Measurements from ENCODE around the gene A1BG. TPM values are rescaled to one million over a fixed set of nuclear protein-coding genes. Genes with fewer than 3 reads are reported as not detected.

The A1BG gene
- total and polyA plus RNA-seq, 7 donors, result 1.6 to 12.0 (median 5.2) TPM

DNA sequence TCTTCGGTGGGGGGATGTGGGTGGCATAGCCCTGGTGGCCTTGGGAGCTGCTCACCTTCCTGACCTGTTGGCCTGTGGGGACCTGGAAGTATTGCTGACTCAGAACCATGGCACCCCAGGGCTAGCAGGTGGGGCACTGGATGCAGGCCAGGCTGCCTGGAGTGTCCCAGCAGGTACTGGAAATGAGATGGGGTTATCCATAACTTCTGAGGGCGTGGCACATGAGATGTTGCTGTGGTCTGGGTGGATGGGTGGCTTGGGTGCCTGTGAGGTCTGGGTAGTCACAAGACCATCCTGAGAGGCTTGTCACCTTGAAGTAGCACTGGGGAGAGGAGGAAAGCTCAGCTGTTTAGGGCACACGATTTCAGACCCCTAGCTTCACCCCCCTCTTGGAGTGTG lies 41.5 kb upstream of the A1BG start:
- intact Hi-C loops (cut with DNase I), result no loop called here
- TF ChIP-seq, protein P1, sequence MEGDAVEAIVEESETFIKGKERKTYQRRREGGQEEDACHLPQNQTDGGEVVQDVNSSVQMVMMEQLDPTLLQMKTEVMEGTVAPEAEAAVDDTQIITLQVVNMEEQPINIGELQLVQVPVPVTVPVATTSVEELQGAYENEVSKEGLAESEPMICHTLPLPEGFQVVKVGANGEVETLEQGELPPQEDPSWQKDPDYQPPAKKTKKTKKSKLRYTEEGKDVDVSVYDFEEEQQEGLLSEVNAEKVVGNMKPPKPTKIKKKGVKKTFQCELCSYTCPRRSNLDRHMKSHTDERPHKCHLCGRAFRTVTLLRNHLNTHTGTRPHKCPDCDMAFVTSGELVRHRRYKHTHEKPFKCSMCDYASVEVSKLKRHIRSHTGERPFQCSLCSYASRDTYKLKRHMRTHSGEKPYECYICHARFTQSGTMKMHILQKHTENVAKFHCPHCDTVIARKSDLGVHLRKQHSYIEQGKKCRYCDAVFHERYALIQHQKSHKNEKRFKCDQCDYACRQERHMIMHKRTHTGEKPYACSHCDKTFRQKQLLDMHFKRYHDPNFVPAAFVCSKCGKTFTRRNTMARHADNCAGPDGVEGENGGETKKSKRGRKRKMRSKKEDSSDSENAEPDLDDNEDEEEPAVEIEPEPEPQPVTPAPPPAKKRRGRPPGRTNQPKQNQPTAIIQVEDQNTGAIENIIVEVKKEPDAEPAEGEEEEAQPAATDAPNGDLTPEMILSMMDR (IDR thresholded peaks at IDR 0.05), result no peak
- Histone ChIP-seq H3K27ac (no peak overlapping the region), H3K4me1 (no peaks in the 10 kb centered on the region), H3K27me3 (ENCODE audit: insufficient read depth in 3 of 3, low read length in 2 of 3) (peaks cover 0 to 13% (median 8%) of the 10 kb centered on the region in 3 donors), H3K36me3 (ENCODE audit: insufficient read depth in 1 of 2, low read depth in 1 of 2) (peaks cover 7 to 49% of the 10 kb centered on the region in 2 donors), H3K4me3 (no peak overlapping the region), H3K9me3 (no peaks in the 10 kb centered on the region)
- 64 to 67% (median 64%) methylated on average over 3 of the region's 3 CpGs for WGBS, 3 donors
- no peak for DNase-seq
- peak; percentile 2 to 32 (median 10) for ATAC-seq

DNA sequence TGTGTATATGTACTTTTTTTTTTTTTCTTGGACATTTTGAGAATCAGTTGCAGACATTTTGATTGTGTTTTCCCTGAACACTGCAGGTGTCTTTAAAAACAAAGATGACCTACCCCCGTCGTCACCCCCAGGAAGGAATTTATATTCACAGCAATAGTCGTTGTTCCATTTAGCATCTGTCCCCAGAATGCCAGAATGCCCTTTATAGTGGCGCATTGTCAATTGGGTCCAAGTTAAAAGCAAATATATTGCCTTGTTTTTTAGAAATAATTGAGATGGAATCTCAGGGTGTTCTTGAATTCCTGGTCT lies 40.4 kb upstream of the A1BG start:
- Histone ChIP-seq H3K4me1 (peaks cover 8% of the 10 kb centered on the region), H3K27me3 (ENCODE audit: insufficient read depth in 3 of 3, low read length in 2 of 3) (peaks cover 0 to 13% (median 8%) of the 10 kb centered on the region in 3 donors), H3K36me3 (ENCODE audit: insufficient read depth in 1 of 2, low read depth in 1 of 2) (peaks cover 7 to 61% of the 10 kb centered on the region in 2 donors), H3K4me3 (no peak overlapping the region), H3K9me3 (no peaks in the 10 kb centered on the region), H3K27ac (no peak overlapping the region)
- WGBS, 3 donors, result 78 to 84% (median 84%) methylated on average over 4 of the region's 4 CpGs
- TF ChIP-seq, protein P1 (IDR thresholded peaks at IDR 0.05), result no peak
- intact Hi-C loops (cut with DNase I), result no loop called here
- DNase-seq (no peak), ATAC-seq (no peak)

DNA sequence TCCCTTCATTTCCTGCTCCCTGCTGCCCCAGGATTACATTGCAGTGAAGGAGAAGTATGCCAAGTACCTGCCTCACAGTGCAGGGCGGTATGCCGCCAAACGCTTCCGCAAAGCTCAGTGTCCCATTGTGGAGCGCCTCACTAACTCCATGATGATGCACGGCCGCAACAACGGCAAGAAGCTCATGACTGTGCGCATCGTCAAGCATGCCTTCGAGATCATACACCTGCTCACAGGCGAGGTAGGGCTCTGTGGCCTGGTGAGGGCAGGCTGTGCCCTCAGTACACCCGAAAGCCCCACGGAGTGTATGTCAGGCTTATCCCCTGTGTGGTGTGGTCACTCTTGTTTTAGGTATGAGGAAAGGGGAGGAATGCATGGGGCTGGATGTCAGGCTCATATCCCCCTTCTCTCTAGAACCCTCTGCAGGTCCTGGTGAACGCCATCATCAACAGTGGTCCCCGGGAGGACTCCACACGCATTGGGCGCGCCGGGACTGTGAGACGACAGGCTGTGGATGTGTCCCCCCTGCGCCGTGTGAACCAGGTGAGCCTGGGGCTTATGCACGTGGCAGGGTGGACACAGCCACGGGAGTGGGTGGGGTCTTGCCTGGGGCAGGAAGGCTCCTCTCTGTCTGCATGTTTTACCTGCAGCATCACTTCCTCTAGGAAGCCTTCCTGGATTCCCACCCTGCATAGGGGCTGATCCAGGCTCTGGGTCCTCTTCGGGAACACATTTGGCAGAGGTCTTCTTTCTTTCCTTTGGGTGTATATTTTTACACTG lies 39.8 kb upstream of the A1BG start:
- Histone ChIP-seq H3K9me3 (no peaks in the 10 kb centered on the region), H3K36me3 (ENCODE audit: insufficient read depth in 1 of 2, low read depth in 1 of 2) (peaks cover 9 to 66% of the 10 kb centered on the region in 2 donors), H3K27ac (no peak overlapping the region), H3K27me3 (ENCODE audit: insufficient read depth in 3 of 3, low read length in 2 of 3) (peaks cover 0 to 13% (median 8%) of the 10 kb centered on the region in 3 donors), H3K4me3 (no peak overlapping the region), H3K4me1 (peaks cover 14% of the 10 kb centered on the region)
- no peak for ATAC-seq
- WGBS, 3 donors, result 88 to 90% (median 88%) methylated on average over 24 to 26 of the region's 26 CpGs
- intact Hi-C loops (cut with DNase I), result no loop called here
- TF ChIP-seq, protein P1 (IDR thresholded peaks at IDR 0.05), result no peak
- no peak for DNase-seq

DNA sequence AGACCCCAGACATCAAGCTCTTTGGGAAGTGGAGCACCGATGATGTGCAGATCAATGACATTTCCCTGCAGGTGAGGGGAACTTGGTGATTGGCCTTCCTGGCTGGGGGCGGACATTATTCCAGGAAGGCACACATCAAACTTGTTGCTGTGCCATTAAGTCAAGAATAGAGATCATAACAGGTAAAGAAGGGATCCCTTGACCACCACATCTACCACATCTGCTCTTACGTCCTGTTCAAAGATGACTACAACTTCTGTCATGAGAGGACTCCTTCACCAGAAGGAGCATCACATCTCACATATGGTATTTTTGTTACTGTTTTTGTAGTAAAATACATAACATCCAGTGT lies 34.9 kb upstream of the A1BG start:
- ATAC-seq (no peak), DNase-seq (no peak)
- TF ChIP-seq, protein P1 (IDR thresholded peaks at IDR 0.05), result no peak
- WGBS, 3 donors, result 79 to 81% (median 80%) methylated on average over 3 of the region's 3 CpGs
- H3K9me3 ChIP-seq, result no peaks in the 10 kb centered on the region
- H3K4me3 ChIP-seq, result peak overlapping the region; percentile 91
- peaks cover 30% of the 10 kb centered on the region for H3K4me1 ChIP-seq
- intact Hi-C loops (cut with DNase I), result no loop called here
- peak overlapping the region; percentile 96 for H3K27ac ChIP-seq
- H3K27me3 ChIP-seq (ENCODE audit: insufficient read depth in 3 of 3, low read length in 2 of 3), result no peaks in the 10 kb centered on the region
- H3K36me3 ChIP-seq (ENCODE audit: insufficient read depth in 1 of 2, low read depth in 1 of 2), result peaks cover 3 to 47% of the 10 kb centered on the region in 2 donors

All from psoas muscle (tissue), 8 donors.